Immature natural killer cell (primary cell): ENCODE data around the gene MED8. TPM values are rescaled to one million over a fixed set of nuclear protein-coding genes. Genes with fewer than 3 reads are reported as not detected.

Experiments used
- DNase-seq, 3 donors: peaks; one replicate each; pipeline ENCODE4 v3.0.0; 2022; ENCODE audit warnings: mixed read lengths in 1 of 3
- H3K27ac Mint-ChIP-seq, 6 donors: one replicate each; pipeline ENCODE4 v1.8.0; 2020; ENCODE audit warnings: mixed read lengths in 6 of 6, mild to moderate bottlenecking in 5 of 6, inconsistent platforms in 4 of 6, moderate library complexity in 3 of 6
- H3K27me3 Mint-ChIP-seq, 3 donors: one replicate each; pipeline ENCODE4 v1.8.0; 2020 to 2021; ENCODE audit warnings: low read depth in 3 of 3, mild to moderate bottlenecking in 3 of 3, mixed read lengths in 3 of 3, moderate library complexity in 3 of 3, inconsistent platforms in 1 of 3
- H3K36me3 Mint-ChIP-seq, 3 donors: one replicate each; pipeline ENCODE4 v1.8.0; 2020; ENCODE audit warnings: mixed read lengths in 3 of 3, inconsistent platforms in 2 of 3, mild to moderate bottlenecking in 2 of 3
- H3K4me1 Mint-ChIP-seq, 2 donors: one replicate each; pipeline ENCODE4 v1.8.0; 2020; ENCODE audit warnings: inconsistent platforms in 2 of 2, mild to moderate bottlenecking in 2 of 2, mixed read lengths in 2 of 2, moderate library complexity in 1 of 2
- H3K4me3 Mint-ChIP-seq, 5 donors: one replicate each; pipeline ENCODE4 v1.8.0; 2020; ENCODE audit warnings: mild to moderate bottlenecking in 5 of 5, mixed read lengths in 5 of 5, inconsistent platforms in 3 of 5, moderate library complexity in 3 of 5
- H3K9me3 Mint-ChIP-seq, 6 donors: one replicate each; pipeline ENCODE4 v1.8.0; 2020; ENCODE audit warnings: mild to moderate bottlenecking in 6 of 6, mixed read lengths in 6 of 6, inconsistent platforms in 4 of 6, moderate library complexity in 3 of 6
- polyA plus RNA-seq, 3 donors: library from polyadenylated mRNA; unstranded; fragments of 300-500 nt; fragmentation: Illumina TruSeq; gene quantifications; one replicate each; pipeline ENCODE4 v1.2.3, GENCODE V29; 2021

MED8 gene, protein sequence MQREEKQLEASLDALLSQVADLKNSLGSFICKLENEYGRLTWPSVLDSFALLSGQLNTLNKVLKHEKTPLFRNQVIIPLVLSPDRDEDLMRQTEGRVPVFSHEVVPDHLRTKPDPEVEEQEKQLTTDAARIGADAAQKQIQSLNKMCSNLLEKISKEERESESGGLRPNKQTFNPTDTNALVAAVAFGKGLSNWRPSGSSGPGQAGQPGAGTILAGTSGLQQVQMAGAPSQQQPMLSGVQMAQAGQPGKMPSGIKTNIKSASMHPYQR
- 10 to 100 TPM; 24.8 to 43.3 (median 31.4) TPM for polyA plus RNA-seq

DNA sequence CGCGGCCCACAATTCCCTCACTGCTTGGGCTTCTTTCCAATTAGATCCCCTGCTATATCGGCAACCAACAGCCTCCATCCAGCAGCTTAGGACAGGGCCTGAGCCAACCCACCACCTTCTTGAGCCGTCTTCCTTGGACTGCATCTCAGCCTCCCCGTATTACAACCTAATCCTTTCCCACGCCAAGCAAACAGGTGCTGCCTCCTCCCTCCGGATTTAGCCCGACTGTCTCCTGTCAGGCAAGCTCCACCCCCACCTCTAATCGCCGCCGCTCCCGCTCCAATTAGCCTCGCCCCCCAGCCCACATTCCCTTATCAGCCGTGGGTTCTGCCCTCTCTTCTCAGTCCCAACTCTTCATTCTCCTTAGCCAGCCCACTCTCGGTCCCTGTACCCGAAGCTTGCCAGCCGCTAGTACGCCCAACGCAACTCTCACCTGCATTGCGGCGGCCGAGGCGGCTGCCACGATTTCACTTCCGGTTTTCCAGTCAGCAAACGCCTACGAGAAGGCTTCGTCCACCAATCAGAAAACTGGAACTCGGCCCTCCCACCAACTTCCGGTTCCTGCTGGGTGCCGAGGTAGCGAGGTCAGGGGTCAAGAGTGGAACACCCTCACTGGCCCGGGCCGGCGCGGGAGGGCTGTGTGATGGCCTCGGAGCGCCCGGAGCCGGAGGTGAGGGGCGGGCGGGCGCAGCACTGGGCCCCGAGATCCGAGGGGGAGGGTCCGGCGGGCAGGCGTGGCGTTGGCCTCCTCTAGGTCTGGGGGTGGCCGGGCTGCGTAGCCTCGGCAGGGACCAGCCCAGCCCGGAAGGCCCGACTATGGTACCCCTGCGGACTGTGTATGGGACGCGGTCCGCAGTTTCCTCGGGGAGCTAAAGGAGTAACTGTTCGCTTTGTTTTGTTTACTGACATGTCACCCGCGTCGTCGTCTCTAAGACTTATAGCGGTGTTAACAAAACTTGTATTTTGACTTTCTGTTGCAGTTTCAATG, at the start of gene MED8, which contains the start of gene SZT2:
Gene MED8, minus strand, starts transcription at position 475 of the 988 bp plus-strand sequence. Its CDS starts 36 bp downstream, at position 439.
Gene SZT2, plus strand, starts transcription at position 574 of the 988 bp plus-strand sequence. Its CDS starts 70 bp downstream, at position 644.
- H3K36me3 Mint-ChIP-seq = peaks cover 10 to 26% (median 15%) of the 10 kb centered on the region in 3 donors
- no peaks in the 10 kb centered on the region for H3K9me3 Mint-ChIP-seq
- H3K4me3 Mint-ChIP-seq = peak within 1 kb of the TSS; percentile 98 to 100 (median 100)
- peaks cover 0 to 4% (median 3%) of the 10 kb centered on the region in 3 donors for H3K27me3 Mint-ChIP-seq
- H3K4me1 Mint-ChIP-seq = peaks cover 39 to 57% of the 10 kb centered on the region in 2 donors
- peak within 1 kb of the TSS; percentile 97 to 100 (median 100) for H3K27ac Mint-ChIP-seq
- DNase-seq = peak; percentile 93 to 94 (median 94)

DNA sequence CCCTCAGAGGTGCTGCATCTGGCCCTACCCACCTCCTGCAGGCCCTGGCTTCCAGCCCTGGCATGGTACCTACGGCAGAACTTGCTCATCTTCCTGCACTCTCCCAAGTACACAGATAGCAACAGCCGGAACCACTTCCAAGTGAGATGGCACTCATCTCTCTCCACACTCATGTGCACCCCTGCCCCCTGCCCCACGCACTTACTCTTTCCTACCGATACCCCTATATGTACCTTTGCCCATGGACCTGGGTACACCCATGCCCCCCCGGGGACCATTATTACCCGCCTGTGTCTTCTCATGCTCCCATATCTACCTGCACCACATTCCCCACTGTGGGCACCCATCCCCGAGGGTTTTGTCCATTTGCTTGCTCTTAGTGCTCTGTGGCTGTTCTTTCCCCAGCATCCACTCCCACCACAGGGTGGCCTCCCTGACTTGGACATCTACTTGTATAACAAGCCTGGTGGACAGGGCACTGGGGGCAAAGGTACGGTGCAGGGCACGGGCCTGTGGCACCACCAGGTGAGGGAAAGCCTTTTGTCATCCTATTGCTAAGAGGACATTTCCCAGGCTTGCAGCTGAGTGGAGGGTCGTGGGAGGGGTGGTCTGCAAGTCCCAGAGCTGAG, 49.5 kb upstream of the MED8 start:
- Mint-ChIP-seq H3K4me1 (no peaks in the 10 kb centered on the region), H3K36me3 (peaks cover 0 to 39% (median 11%) of the 10 kb centered on the region in 3 donors), H3K27me3 (peaks cover 0 to 4% (median 2%) of the 10 kb centered on the region in 3 donors), H3K4me3 (no peak overlapping the region), H3K9me3 (no peaks in the 10 kb centered on the region), H3K27ac (peak overlapping the region in 2 of 6 donors; percentile 49 to 59)
- DNase-seq = no peak

GRCh38 chr1:43438576-43438952, 49.0 kb upstream of the MED8 start:
- Mint-ChIP-seq H3K9me3 (no peaks in the 10 kb centered on the region), H3K36me3 (peaks cover 0 to 41% (median 15%) of the 10 kb centered on the region in 3 donors), H3K4me1 (no peaks in the 10 kb centered on the region)

GRCh38 chr1:43438006-43438405, 48.4 kb upstream of the MED8 start:
- Mint-ChIP-seq H3K4me1 (no peaks in the 10 kb centered on the region), H3K9me3 (no peaks in the 10 kb centered on the region), H3K27me3 (peaks cover 0 to 4% (median 2%) of the 10 kb centered on the region in 3 donors), H3K27ac (no peak overlapping the region), H3K4me3 (no peak overlapping the region), H3K36me3 (peaks cover 0 to 44% (median 15%) of the 10 kb centered on the region in 3 donors)
- DNase-seq = no peak

More at GRCh38 chr1:43438576-43438952, 49.0 kb upstream of the MED8 start:
- H3K27ac Mint-ChIP-seq = peak overlapping the region in 3 of 6 donors; percentile 5 to 59 (median 49)
- DNase-seq = no peak
- no peak overlapping the region for H3K4me3 Mint-ChIP-seq
- H3K27me3 Mint-ChIP-seq = peaks cover 0 to 4% (median 2%) of the 10 kb centered on the region in 3 donors

GRCh38 chr1:43437031-43437973, 47.7 kb upstream of the MED8 start:
- no peaks in the 10 kb centered on the region for H3K4me1 Mint-ChIP-seq

DNA sequence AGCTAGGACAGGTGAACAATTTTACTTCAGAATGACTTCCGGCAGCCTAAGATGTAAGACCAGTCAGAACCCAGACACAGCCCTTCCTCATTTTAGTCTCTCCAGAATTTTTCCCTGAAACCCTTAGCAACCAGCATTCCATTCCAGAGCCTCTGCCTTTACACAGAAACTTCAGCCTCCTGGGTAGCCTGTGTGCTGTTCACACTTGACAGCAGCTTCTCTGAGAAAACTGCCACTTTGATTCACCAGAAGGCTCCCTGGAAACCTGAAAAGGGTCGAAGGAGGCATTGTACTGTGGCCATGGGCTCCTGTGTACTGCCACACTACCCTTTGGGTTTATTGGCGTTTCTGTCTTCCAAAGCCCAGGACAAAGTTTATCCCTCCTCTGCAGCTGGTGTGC, 46.8 kb upstream of the MED8 start:
- Mint-ChIP-seq H3K9me3 (no peaks in the 10 kb centered on the region), H3K27me3 (peaks cover 0 to 4% (median 2%) of the 10 kb centered on the region in 3 donors), H3K36me3 (peaks cover 5 to 51% (median 15%) of the 10 kb centered on the region in 3 donors), H3K4me3 (no peak overlapping the region), H3K27ac (peak overlapping the region in 2 of 6 donors; percentile 62 to 71), H3K4me1 (no peaks in the 10 kb centered on the region)
- DNase-seq = no peak

More at GRCh38 chr1:43437031-43437973, 47.7 kb upstream of the MED8 start:
- Mint-ChIP-seq H3K27me3 (peaks cover 0 to 4% (median 2%) of the 10 kb centered on the region in 3 donors), H3K36me3 (peaks cover 0 to 44% (median 15%) of the 10 kb centered on the region in 3 donors), H3K27ac (no peak overlapping the region), H3K9me3 (no peaks in the 10 kb centered on the region), H3K4me3 (no peak overlapping the region)
- no peak for DNase-seq

DNA sequence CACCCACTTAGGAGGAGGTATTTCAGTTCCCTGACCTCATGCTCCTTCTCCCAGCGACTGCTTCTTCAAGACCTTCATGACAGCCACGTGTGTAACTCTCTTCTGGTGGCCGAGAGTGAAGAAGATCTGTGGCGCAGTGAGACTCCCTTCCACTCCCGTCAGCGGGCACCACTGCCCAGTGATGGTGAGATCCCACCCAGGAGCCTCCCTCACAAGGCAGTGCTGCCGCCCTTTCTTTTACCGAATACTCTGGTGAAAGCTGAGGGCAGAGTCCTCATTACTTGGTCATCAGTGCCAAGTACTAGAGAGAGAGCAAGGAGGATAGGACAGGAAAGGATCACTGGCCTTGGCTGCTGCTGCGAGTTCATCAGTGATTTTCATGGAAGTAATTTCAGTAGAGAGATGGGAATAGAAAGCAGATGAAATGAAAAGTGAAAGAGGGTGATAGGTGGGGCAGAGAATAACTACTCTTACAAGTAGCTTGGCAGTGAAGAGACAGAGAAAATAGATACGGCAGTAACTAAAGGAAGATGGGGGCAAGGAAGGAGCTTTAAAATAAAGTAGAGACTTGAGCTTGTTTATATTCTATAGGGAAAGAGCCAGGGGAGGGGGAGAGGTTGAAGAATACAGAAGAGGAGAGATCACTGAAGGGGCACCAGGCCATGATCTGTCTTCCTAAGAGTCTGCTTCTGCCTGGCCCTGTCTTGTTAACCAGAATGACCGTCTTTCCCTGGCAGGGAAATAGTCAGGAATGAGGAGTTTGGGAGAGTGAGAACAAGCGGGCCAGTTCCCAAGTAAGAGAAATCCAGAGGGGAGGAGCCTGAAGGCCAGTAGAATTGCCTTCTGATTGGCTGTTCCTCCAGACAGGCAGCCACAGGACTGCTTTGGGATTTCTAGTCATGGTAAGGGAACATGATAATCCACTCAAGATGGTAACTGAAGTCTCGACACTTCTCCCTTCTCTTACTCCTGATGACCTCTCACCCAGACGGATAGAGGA, 45.8 kb upstream of the MED8 start:
- H3K27me3 Mint-ChIP-seq = peaks cover 0 to 2% (median 2%) of the 10 kb centered on the region in 3 donors
- peaks cover 9 to 55% (median 15%) of the 10 kb centered on the region in 3 donors for H3K36me3 Mint-ChIP-seq
- no peaks in the 10 kb centered on the region for H3K4me1 Mint-ChIP-seq
- no peak overlapping the region for H3K4me3 Mint-ChIP-seq
- no peaks in the 10 kb centered on the region for H3K9me3 Mint-ChIP-seq
- H3K27ac Mint-ChIP-seq = peak overlapping the region in 5 of 6 donors; percentile 33 to 79 (median 62)
- DNase-seq = no peak

DNA sequence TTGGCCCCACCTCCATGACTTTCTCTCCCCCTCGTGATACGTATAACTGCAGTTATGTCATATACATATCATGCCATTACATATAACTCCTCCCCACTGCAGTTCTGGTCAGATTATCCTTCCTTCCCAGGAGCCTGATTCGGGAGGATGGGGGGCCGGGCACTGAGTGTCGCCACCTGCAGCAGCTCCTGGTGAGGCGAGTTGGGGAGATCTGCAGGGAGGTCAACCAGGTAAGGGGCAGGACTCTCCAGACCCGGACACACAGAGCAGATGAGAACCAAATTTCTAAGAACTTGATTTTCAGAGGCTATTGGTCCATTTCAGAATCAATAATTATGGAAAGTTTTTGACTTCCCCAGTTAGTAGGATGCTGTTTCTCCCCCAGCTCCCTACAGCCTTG, 44.7 kb upstream of the MED8 start:
- Mint-ChIP-seq H3K27ac (no peak overlapping the region), H3K36me3 (peaks cover 12 to 62% (median 25%) of the 10 kb centered on the region in 3 donors), H3K9me3 (no peaks in the 10 kb centered on the region), H3K27me3 (peaks cover 0 to 2% (median 0%) of the 10 kb centered on the region in 3 donors), H3K4me1 (no peaks in the 10 kb centered on the region), H3K4me3 (no peak overlapping the region)
- no peak for DNase-seq

GRCh38 chr1:43432907-43433306, 43.3 kb upstream of the MED8 start:
- H3K27me3 Mint-ChIP-seq = peaks cover 0 to 2% (median 0%) of the 10 kb centered on the region in 3 donors
- no peak overlapping the region for H3K27ac Mint-ChIP-seq
- peaks cover 20 to 64% (median 28%) of the 10 kb centered on the region in 3 donors for H3K36me3 Mint-ChIP-seq
- H3K9me3 Mint-ChIP-seq = no peaks in the 10 kb centered on the region
- DNase-seq = no peak
- no peak overlapping the region for H3K4me3 Mint-ChIP-seq
- H3K4me1 Mint-ChIP-seq = no peaks in the 10 kb centered on the region

GRCh38 chr1:43432171-43432860, 42.7 kb upstream of the MED8 start:
- DNase-seq = no peak
- H3K9me3 Mint-ChIP-seq = no peaks in the 10 kb centered on the region
- H3K4me1 Mint-ChIP-seq = no peaks in the 10 kb centered on the region
- no peak overlapping the region for H3K4me3 Mint-ChIP-seq
- peaks cover 0 to 2% (median 0%) of the 10 kb centered on the region in 3 donors for H3K27me3 Mint-ChIP-seq
- H3K36me3 Mint-ChIP-seq = peaks cover 20 to 69% (median 31%) of the 10 kb centered on the region in 3 donors
- H3K27ac Mint-ChIP-seq = peak overlapping the region in 1 of 6 donors; percentile 43

- DNase-seq = no peak
- Mint-ChIP-seq H3K4me3 (no peak overlapping the region), H3K27ac (peak overlapping the region in 2 of 6 donors; percentile 25 to 62), H3K9me3 (no peaks in the 10 kb centered on the region), H3K27me3 (peaks cover 0 to 2% (median 0%) of the 10 kb centered on the region in 3 donors), H3K36me3 (peaks cover 27 to 71% (median 38%) of the 10 kb centered on the region in 3 donors), H3K4me1 (no peaks in the 10 kb centered on the region)
Observed at GRCh38 chr1:43431676-43432075, 42.1 kb upstream of the MED8 start.
